Neuronal stem cell (in vitro differentiated cells): Measurements from ENCODE around the gene SNX7.

Source experiments
- DNase-seq: peaks from one replicate; pipeline ENCODE4 v3.0.0-alpha.2; 2013; ENCODE audit warnings: low spot score
- H2AFZ ChIP-seq: one replicate; pipeline ENCODE4 v1.6.1; 2013; ENCODE audit warnings: mild to moderate bottlenecking, low read length, inconsistent platforms
- H2AK5ac ChIP-seq: 2 replicates; pipeline ENCODE4 v1.6.1; 2013; ENCODE audit warnings: low read depth, mild to moderate bottlenecking, inconsistent platforms, low read length, moderate library complexity, mixed read lengths
- H2BK120ac ChIP-seq: 2 replicates; pipeline ENCODE4 v1.6.1; 2013; ENCODE audit warnings: low read depth, mild to moderate bottlenecking, inconsistent platforms, low read length, moderate library complexity, mixed read lengths
- H2BK12ac ChIP-seq: one replicate; pipeline ENCODE4 v1.6.1; 2013; ENCODE audit warnings: low read length, inconsistent platforms
- H2BK15ac ChIP-seq: 2 replicates; pipeline ENCODE4 v1.6.1; 2013; ENCODE audit warnings: mild to moderate bottlenecking, low read length, inconsistent platforms, mixed read lengths
- H2BK5ac ChIP-seq: one replicate; pipeline ENCODE4 v1.6.1; 2013; ENCODE audit warnings: inconsistent platforms, mild to moderate bottlenecking, low read length, moderate library complexity
- H3K14ac ChIP-seq: one replicate; pipeline ENCODE4 v1.6.1; 2013; ENCODE audit warnings: low read length, inconsistent platforms
- H3K18ac ChIP-seq: 2 replicates; pipeline ENCODE4 v1.6.1; 2013; ENCODE audit warnings: low read length, inconsistent platforms
- H3K23ac ChIP-seq: 2 replicates; pipeline ENCODE4 v1.6.1; 2013; ENCODE audit warnings: low read depth, mild to moderate bottlenecking, mixed read lengths, low read length, inconsistent platforms; ENCODE audit not compliant: poor library complexity
- H3K27ac ChIP-seq: replicated peaks from 3 replicates; pipeline ENCODE4 v1.5.1; 2013; ENCODE audit warnings: low read length, inconsistent platforms
- H3K27me3 ChIP-seq, 3 experiments: 2 replicates each; pipeline ENCODE4 v1.6.1; 2013; ENCODE audit warnings: low read length in 3 of 3, mild to moderate bottlenecking in 2 of 3, inconsistent platforms in 1 of 3, low read depth in 1 of 3, mixed read lengths in 1 of 3, moderate library complexity in 1 of 3; ENCODE audit not compliant: control insufficient read depth in 3 of 3, insufficient read depth in 3 of 3
- H3K36me3 ChIP-seq, 2 donors: replicated peaks in 1 of 2; 2 replicates each; pipeline ENCODE4 v1.6.1; 2013; ENCODE audit warnings: low read length in 2 of 2; ENCODE audit not compliant: control insufficient read depth in 2 of 2, insufficient read depth in 2 of 2
- H3K4ac ChIP-seq: 2 replicates; pipeline ENCODE4 v1.6.1; 2013; ENCODE audit warnings: inconsistent platforms, mild to moderate bottlenecking, low read length, moderate library complexity
- H3K4me1 ChIP-seq, 2 donors: 1 replicate in 1 of 2; 2 replicates in 1 of 2; pipeline ENCODE4 v1.6.1; 2013; ENCODE audit warnings: low read length in 2 of 2, low read depth in 1 of 2; ENCODE audit not compliant: control insufficient read depth in 2 of 2, insufficient read depth in 1 of 2
- H3K4me2 ChIP-seq: one replicate; pipeline ENCODE4 v1.6.1; 2013; ENCODE audit warnings: mild to moderate bottlenecking, low read length, inconsistent platforms; ENCODE audit not compliant: insufficient read depth, poor library complexity, severe bottlenecking
- H3K4me3 ChIP-seq, 2 donors: 2 replicates each; pipeline ENCODE4 v1.5.1; 2013; ENCODE audit warnings: low read length in 2 of 2, mild to moderate bottlenecking in 2 of 2, inconsistent platforms in 1 of 2, moderate library complexity in 1 of 2
- H3K79me1 ChIP-seq: one replicate; pipeline ENCODE4 v1.6.1; 2013; ENCODE audit warnings: low read depth, mild to moderate bottlenecking, inconsistent platforms, low read length, moderate library complexity
- H3K9ac ChIP-seq: one replicate; pipeline ENCODE4 v1.6.1; 2013; ENCODE audit warnings: mild to moderate bottlenecking, low read depth, low read length, inconsistent platforms; ENCODE audit not compliant: poor library complexity
- H3K9me3 ChIP-seq, 2 donors: replicated peaks in 1 of 2; 2 replicates each; pipeline versions ENCODE3 to v1.6.1; 2013; ENCODE audit warnings: low read length in 2 of 2, mild to moderate bottlenecking in 2 of 2, inconsistent platforms in 1 of 2, low read depth in 1 of 2, mixed read lengths in 1 of 2, moderate library complexity in 1 of 2; ENCODE audit not compliant: control insufficient read depth in 2 of 2, insufficient read depth in 1 of 2
- H4K8ac ChIP-seq: one replicate; pipeline ENCODE4 v1.6.1; 2013; ENCODE audit warnings: low read depth, mild to moderate bottlenecking, inconsistent platforms, low read length, moderate library complexity
- H4K91ac ChIP-seq: one replicate; pipeline ENCODE4 v1.6.1; 2013; ENCODE audit warnings: low read length, low read depth, mild to moderate bottlenecking, inconsistent platforms; ENCODE audit not compliant: poor library complexity
- WGBS, 2 donors: extraction: QIAGEN DNeasy Blood & Tissue Kit; methylation state at CpG; one replicate each; pipeline ENCODE4 v1.1.7; 2013; ENCODE audit warnings: missing lambda C conversion rate in 2 of 2, mixed read lengths in 1 of 2; ENCODE audit not compliant: insufficient read length in 2 of 2, insufficient replicate concordance in 1 of 2; ENCODE audit errors: extremely low coverage in 2 of 2; 5-methylcytosine and 5-hydroxymethylcytosine counted together

Gene SNX7

GRCh38 chr1:98706173-98706843 lies 44.8 kb downstream of the SNX7 start:
- H3K4me2 ChIP-seq: no peak overlapping the region
- no peak overlapping the region for H2BK120ac ChIP-seq
- no peak overlapping the region for H2BK15ac ChIP-seq
- no peak overlapping the region for H3K14ac ChIP-seq
- H3K36me3 ChIP-seq: no peaks in the 10 kb centered on the region
- no CpG with 5 or more reads among the region's 4 CpGs for WGBS, 2 donors
- no peak overlapping the region for H3K27ac ChIP-seq
- no peak overlapping the region for H3K18ac ChIP-seq
- no peak overlapping the region for H2AFZ ChIP-seq
- H2BK12ac ChIP-seq: no peak overlapping the region
- no peaks in the 10 kb centered on the region for H3K27me3 ChIP-seq
- H4K8ac ChIP-seq: no peak overlapping the region
- no peaks in the 10 kb centered on the region for H3K79me1 ChIP-seq
- H2BK5ac ChIP-seq: no peak overlapping the region
- H4K91ac ChIP-seq: no peak overlapping the region
- peaks cover 4 to 13% of the 10 kb centered on the region in 2 donors for H3K4me1 ChIP-seq
- DNase-seq: no peak
- H3K9ac ChIP-seq: no peak overlapping the region
- no peak overlapping the region for H3K4me3 ChIP-seq
- H3K4ac ChIP-seq: no peak overlapping the region
- no peaks in the 10 kb centered on the region for H3K9me3 ChIP-seq
- no peak overlapping the region for H3K23ac ChIP-seq
- H2AK5ac ChIP-seq: no peak overlapping the region

- Histone ChIP-seq H3K4me3 (no peak overlapping the region), H4K8ac (no peak overlapping the region), H2AK5ac (no peak overlapping the region), H2BK120ac (no peak overlapping the region), H3K79me1 (no peaks in the 10 kb centered on the region), H3K14ac (no peak overlapping the region), H3K18ac (no peak overlapping the region), H2BK5ac (no peak overlapping the region), H2AFZ (no peak overlapping the region), H3K27me3 (no peaks in the 10 kb centered on the region), H3K9ac (no peak overlapping the region), H2BK15ac (no peak overlapping the region), H3K4me1 (peaks cover 4 to 13% of the 10 kb centered on the region in 2 donors), H3K27ac (no peak overlapping the region), H2BK12ac (no peak overlapping the region), H3K23ac (no peak overlapping the region), H4K91ac (no peak overlapping the region), H3K36me3 (no peaks in the 10 kb centered on the region), H3K4me2 (no peak overlapping the region), H3K9me3 (peaks cover 0 to 11% of the 10 kb centered on the region in 2 donors), H3K4ac (no peak overlapping the region)
- no peak for DNase-seq
These were observed 46.0 kb downstream of the SNX7 start for GRCh38 chr1:98707556-98707955.

- no peak overlapping the region for H2BK5ac ChIP-seq
- no peak overlapping the region for H3K4me2 ChIP-seq
- H2BK15ac ChIP-seq: no peak overlapping the region
- H3K18ac ChIP-seq: no peak overlapping the region
- H2BK120ac ChIP-seq: no peak overlapping the region
- no peak overlapping the region for H3K4ac ChIP-seq
- no peaks in the 10 kb centered on the region for H3K27me3 ChIP-seq
- H2AK5ac ChIP-seq: no peak overlapping the region
- H3K9me3 ChIP-seq: peaks cover 0 to 12% of the 10 kb centered on the region in 2 donors
- no peak overlapping the region for H2BK12ac ChIP-seq
- no peak for DNase-seq
- peaks cover 0 to under 1% of the 10 kb centered on the region in 2 donors for H3K4me1 ChIP-seq
- no peak overlapping the region for H3K27ac ChIP-seq
- H4K8ac ChIP-seq: no peak overlapping the region
- H3K36me3 ChIP-seq: no peaks in the 10 kb centered on the region
- no CpG with 5 or more reads among the region's 3 CpGs for WGBS, 2 donors
- H3K14ac ChIP-seq: no peak overlapping the region
- H3K9ac ChIP-seq: no peak overlapping the region
- H3K79me1 ChIP-seq: no peaks in the 10 kb centered on the region
- no peak overlapping the region for H2AFZ ChIP-seq
- H3K4me3 ChIP-seq: no peak overlapping the region
- no peak overlapping the region for H4K91ac ChIP-seq
- no peak overlapping the region for H3K23ac ChIP-seq
These were observed 48.4 kb downstream of the SNX7 start for GRCh38 chr1:98709906-98710305.

GRCh38 chr1:98723574-98723973 lies 62.1 kb downstream of the SNX7 start:
- Histone ChIP-seq H3K4me3 (no peak overlapping the region), H2AFZ (no peak overlapping the region), H3K27me3 (no peaks in the 10 kb centered on the region), H4K8ac (no peak overlapping the region), H2BK12ac (no peak overlapping the region), H3K4ac (no peak overlapping the region), H3K9me3 (peaks cover 0 to 5% of the 10 kb centered on the region in 2 donors), H3K27ac (no peak overlapping the region), H3K79me1 (no peaks in the 10 kb centered on the region), H3K14ac (no peak overlapping the region), H3K4me1 (no peaks in the 10 kb centered on the region), H4K91ac (no peak overlapping the region), H3K36me3 (no peaks in the 10 kb centered on the region), H3K9ac (no peak overlapping the region), H2AK5ac (no peak overlapping the region), H3K18ac (no peak overlapping the region), H2BK15ac (no peak overlapping the region), H3K4me2 (no peak overlapping the region), H2BK5ac (no peak overlapping the region), H2BK120ac (no peak overlapping the region), H3K23ac (no peak overlapping the region)
- WGBS, 2 donors: no CpG with 5 or more reads among the region's 8 CpGs
- no peak for DNase-seq
